HL-60/S4 treated with phorbol 12-myristate 13-acetate at 8.2 ng/mL for 4 days and 3 days (cell line): ENCODE results near the gene LSS.

Experiments
- in situ Hi-C: fragments of 300-500 bp; cut with MboI; formaldehyde crosslinking; loops from 2 replicates; pipeline ENCODE4 v1.15.0; 2022; ENCODE audit warnings: low sequenced_read_pairs

The LSS gene

DNA sequence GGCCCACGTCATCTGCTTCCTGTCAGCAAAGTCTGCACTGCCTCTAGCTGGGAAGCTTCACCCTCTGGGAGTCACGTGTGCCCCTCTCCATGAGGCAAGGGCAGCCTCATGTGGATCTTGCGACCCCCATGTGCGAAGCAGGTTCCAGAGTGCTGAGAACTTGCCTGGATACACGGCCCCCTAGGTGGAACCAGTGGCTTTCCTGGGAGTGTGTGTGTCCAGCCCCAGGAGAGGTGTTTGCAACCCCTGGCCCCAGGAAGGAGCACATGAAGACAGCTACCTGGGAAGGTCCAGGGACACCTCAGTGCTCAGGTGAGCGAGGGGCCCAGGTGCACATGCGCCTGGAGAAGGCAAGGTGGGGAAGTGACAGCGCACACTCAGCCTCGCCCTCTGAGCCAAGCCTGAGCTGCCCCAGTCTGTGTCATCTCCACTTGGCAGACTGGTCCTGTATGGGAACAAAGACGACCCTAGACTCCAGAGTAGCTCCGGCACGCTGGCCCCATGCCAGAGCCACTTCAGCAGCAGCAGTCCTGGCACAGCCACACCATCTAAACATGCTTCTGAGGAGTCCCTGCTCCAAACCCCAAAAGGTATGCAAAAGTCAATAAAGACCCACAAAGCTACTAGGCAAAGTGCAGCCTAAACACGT, 8.9 kb downstream of the LSS start:
- in situ Hi-C loops = no loop called here

DNA sequence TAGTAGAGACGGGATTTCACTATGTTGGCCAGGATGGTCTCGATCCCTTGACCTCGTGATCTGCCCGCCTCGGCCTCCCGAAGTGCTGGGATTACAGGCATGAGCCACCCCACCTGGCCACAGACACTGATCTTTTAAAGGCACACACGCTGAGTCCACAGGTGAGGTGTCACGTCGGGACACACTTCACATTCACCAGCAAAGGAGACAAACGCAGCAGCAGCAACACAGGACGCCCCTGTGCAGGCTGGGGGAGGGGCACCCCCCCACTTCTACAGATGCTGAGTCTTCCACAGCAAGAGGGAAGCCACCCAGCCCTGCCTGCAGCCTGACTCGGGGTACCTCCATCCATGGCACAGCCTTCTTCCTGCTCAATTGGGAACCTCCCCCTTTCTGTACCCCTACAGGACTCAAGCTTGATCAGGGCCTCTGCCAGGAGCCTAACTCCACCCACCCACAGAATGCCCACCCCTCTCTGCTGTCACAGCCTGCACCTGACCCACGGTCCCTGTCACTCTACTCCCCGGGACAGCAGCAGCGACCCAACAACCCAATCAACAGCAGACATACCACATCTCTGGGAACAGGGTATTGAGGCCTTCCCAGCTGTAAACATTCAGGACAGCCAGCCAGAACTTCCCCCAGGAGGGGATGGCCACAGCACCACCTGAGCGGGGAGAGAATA, 9.5 kb downstream of the LSS start:
- in situ Hi-C loops = no loop called here

DNA sequence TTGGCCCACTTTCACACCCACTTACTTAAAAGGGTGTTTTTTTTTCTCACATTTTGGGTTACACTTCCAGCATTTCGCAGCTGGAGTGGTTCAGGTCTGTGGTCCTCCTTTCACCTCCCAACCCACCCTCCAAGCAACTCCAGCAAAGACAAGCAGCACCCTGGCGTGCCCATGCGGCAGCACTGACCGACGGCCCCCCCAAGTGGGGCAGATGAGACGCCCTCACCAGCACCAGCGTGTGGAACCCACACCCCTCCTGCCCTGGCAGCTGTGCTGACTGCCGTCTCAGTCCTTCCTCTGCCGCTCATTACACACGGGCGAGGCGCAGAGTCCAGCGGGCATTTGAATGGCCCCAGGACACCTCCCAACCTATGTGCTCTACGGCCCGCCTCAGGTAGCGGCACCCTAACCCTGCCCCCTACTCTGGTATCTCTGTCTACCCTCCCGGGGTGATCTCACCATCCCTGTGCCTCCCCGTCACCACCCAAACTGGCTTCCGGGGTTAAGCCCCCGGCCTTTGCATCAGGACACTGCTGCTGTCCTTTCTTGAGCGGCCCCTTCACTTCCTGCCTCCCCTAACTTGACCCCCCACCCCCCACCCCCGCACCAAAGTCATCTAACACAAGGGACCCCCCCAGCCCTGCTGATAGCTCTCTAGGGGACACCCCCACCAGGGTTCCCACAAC, 10.9 kb downstream of the LSS start:
- in situ Hi-C loops = no loop called here

DNA sequence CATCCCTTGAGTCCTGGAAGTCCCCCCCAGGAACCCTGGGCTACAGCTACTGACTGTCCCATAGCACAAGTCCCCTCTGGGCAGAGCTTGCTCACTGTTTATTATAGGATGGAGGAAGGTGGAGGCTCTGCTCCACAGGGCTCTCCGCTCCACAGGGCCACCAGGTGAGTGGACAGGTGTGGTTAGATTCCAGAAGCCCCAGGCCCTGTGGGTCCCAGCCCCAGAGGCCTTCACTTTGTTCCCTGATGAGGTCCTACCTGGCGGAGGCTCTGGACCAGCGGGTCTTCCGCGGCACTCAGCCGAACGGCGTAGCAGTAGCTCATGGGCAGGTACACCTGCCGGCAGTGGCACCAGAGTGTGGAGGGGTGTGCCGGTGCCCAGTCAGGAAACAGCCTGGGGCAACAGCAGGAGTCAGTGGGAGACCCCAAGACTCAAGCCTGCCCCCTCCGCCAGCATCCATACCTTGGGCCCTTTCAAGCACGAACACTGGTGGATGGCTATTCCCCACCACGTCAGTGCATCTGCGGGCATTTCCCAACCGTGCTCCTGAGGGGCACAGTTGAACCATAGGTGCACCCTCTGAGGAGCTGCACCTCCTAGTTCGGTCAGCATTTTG, 12.3 kb downstream of the LSS start:
- in situ Hi-C loops = no loop called here

DNA sequence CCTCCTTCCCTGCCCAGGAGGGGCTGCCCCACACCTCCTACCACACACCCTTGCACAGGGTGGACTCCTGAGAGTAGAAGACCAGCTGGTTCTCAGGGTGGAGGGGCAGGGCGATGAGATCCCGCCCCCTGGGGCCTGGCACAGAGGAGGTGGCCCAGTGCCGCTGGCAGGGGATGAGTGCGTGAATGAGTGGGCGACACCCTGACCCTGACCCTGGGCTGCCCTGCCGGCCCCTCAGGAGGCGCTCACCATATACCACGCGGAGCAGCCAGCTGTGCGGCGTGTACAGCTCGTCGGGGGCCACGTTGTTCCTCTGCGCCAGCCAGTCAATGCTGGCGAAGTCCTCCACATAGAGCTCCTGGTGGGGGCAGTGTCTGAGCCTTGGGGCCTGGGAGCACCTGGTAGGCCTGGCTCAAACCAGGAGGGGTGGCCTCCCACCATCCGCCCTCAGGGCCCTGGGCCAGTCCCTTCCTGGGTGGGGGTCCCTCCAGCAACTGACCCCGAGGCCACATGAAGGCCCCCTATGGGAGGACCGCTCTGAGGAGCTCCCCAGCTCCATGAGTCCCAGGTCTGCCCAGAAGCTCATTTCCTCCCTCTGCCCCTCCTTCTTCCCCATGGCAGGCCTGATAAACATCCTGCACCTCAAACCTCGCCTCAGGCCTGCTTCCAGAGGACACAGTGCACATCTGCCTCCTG, 13.0 kb downstream of the LSS start:
- in situ Hi-C loops = no loop called here

DNA sequence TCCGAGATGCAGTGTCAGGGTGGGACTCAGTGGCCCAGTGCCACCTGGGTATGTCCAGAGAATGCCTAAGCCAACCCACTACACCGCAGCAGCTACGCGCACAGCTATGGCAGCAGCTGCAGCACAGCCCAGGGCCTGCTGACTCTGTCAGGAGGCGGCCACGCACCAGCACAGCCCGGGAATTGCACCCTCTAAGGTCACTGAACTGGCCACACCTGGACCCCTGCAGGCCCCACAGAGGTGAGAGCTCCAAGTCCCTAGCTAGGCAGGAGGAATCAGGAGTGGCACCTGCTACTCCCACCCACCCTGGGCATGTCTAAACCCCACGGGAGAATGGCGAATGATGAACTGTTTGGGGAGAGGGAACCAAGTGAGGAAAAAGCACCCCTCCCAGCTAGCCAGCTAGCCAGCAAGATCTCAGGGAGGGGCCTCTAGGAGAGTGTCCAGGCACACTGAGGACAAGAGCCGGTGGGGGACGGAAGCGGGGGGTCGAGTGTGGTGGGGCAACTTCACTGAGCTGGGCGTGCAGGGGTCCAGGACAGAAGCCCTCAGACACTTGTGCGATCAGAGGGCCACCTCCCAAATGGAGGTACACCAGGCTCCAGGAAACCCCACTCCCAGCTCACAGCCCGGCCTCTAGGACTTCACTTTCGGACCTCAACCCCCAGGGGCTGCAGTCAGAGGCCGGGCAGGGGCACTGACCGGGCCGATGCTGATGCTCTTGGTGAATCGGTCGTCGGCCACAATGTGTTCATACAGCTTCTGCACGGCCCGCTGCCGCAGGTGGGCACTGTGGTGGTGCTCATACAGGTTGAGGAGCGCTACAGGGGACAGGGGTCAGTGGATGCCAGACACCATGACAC, 13.9 kb downstream of the LSS start:
- in situ Hi-C loops = no loop called here

DNA sequence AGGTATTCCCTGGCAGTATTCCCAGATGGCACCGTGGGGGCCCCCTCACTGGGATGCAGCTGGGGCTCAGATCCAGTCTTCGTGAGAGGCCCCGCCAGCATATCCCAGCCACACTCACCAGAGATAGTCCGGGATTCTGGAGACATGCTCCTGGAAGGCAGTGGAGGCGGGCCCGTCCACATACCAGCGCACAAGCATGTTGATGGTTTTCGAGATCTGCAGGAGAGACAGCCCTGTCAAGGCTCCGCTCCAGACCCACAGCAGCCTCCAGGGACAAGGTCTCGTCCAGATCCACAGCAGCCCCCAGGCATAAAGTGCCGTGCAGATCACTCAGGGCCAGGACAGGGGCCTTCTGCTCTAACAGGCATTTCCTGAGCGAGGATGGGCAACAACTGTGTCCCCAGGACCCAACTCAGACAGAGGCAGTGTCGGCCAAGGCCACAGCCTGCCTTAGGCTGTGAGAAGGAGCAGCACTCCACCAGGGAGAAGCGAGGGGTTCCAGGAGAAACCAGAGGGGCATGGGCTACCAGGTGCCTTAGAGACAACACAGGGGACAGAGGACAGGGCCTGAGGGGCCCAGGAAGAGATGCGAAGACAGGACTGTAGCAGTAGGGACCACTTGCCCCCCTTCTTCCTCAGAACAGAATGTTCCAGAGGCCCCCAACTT, 14.8 kb downstream of the LSS start:
- in situ Hi-C loops = no loop called here

DNA sequence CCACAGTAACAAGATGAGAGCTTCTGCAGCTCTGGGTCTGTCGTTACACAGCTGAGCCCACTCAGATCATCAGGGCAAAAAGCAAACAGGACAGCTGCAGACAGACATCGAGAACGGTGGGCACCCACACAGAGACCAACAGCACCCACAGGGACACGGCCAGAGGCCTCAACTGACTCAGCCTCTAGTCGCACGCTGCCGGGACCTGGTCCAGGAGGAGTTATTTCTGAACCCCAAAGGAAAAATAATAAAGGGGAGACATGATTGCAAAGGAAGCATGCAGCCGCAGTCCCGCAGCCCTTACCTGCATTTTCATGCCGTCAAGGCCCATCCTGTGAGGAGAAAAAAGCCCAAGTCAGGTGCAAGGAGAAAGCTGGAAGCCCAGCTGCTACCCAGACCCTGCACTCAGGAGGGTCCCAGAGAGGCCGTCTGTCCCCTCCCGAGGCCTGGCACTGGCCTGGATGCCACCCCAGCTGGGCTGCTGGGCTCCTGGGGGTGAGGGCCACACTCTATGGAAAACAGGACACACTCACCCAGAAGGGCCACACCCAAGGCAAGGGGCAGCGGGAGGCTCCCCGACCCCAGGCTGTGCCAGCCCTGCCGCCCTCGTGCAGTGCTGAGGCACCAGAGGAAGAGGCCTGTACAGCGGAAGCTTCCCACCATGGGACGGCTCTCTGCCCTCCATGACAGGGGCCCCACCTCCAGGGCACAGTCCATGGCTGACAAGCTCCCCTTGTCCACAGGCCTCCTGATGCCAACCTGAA, 15.7 kb downstream of the LSS start:
- in situ Hi-C loops = no loop called here

DNA sequence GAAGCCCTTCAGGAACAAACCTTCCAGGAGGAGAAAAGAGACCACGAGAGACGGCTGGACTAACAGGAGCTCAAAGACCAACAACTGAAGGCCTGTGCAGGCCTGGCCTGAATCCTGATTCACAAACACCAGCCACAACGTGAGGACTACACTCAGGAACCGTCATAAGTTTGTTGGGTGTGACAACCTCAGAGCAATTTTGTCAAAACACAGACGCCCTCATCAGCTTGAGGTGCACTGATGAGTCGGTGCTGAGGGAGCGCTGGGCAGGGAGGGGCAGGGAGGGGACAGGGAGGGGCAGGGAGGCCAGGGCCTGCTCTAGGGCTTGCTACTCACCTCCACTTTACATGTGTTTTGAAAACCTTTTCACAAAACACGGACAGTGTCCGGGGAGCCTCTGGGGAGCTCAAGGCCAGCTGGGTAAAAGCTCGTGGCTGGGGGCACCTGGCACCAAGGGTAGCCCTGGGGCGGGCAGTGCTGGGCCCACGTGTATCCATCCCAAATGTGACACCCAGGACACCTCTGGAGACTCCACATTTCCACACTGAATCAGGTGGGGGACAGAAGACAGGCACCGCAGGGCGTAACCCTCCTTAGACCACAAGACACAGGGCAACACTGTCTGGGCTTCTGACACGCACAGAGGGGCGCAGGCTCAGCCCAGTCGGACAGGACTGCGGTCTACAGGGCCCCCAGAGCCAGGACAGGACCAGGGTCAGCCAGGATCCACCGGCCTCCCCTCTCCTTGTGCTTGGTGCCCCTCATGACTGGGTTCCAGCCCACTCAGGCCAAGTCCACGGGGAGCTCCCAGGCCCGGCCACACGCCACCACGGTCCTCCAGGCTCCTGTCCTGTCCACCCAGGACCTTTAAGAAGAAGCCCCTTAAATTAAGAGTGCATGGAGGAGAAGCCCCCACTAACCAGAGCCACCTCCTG, 16.5 kb downstream of the LSS start:
- in situ Hi-C loops = no loop called here

DNA sequence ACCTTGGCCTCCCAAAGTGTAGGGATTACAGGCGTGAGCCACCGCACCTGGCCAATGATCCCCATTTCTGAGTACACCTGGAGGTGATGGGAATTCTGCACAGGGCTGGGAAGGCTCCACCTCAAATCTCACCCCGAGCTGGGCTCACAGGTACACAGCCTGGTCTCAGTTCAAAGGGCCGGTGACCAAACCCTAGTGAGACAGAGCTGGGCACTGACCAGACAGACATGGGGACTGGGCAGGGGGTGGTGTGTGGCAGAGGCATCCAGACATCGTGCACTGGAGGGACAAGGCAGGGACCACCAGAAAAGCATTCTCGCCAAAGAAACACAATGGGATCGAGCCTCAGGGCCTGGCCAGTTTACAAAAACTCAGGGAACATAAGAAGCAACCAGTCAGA, 17.2 kb downstream of the LSS start:
- in situ Hi-C loops = no loop called here

DNA sequence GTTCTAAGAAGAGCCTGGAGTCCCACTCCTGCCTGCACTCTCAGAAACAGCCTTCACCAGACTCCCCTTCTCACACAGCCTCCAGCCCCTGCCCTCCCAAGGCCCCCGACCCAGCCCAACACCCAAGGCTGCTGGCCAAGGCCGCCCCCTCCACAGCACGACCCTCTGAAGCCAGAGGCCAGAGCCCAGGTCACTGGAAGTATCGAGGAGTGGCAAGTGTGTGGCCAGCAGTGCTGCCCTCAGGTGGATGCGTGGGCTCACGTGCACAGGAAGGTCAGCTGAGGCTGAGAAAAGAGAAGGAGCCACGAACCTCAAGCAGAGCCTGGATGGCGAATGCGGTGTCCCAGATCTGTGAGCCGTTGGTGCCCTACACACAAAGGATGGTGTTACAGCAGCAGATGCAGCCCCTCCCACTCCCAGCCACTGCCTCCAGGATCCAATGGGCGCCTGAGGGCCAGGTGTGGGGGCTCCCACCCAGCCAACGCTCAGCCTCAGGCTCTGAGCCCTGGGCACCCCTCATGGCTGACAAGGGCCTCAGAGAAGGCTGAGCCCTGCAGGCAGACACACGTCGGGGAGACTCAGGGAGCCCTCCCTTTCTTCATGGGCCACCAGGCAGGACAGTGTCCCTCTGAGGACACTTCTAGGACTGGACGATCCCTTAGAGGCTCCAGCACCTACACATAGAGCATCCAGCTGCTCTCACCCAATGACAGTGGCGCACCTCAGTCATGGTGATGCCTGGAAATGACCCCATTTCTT, 18.0 kb downstream of the LSS start:
- in situ Hi-C loops = no loop called here

DNA sequence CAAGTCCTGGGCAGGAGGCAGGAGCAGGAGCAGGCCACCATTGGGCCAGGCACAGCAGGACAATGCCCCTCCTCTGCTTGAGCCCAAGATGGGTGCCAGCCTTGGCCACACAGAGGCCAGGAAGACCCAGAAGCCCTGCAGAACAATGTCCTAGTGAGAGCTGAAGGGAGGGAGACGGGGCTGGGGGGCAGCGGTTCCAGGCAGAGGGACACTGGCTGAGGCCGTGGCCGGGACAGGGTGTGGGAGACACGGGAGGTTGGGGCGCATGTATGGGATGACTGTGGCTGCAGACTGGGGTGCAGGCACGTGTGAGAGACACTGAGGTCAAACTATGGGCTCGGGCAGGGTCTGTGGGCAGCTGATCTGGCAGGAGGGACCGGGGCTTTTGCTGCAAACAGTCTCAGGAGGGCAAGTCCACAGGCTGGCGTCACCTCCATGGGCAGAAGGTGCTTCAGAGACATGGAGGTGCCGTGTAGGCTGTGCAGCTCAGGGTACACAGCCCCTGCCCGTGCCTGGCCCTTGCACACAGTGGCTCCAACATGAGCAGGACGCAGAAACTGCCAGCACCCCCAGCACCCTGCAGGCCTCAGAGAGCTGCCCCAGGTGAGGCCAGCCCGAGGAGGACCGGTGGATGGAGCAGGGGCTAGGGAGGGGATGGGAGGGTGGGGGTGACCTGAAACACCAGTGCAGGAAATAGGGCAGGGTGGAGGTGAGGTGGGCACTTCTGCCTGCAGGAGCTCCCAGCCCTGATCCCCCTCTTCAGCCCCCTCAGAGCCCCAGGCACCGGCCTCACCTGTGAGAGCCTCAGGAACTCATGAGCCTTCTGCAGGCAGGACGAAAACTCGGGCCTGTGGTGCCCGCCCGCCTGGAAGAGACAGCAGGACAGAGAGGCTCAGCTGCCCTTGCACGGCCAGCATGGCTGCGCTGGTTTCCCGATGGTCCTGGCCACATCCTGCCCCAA, 19.5 kb downstream of the LSS start:
- in situ Hi-C loops = no loop called here

DNA sequence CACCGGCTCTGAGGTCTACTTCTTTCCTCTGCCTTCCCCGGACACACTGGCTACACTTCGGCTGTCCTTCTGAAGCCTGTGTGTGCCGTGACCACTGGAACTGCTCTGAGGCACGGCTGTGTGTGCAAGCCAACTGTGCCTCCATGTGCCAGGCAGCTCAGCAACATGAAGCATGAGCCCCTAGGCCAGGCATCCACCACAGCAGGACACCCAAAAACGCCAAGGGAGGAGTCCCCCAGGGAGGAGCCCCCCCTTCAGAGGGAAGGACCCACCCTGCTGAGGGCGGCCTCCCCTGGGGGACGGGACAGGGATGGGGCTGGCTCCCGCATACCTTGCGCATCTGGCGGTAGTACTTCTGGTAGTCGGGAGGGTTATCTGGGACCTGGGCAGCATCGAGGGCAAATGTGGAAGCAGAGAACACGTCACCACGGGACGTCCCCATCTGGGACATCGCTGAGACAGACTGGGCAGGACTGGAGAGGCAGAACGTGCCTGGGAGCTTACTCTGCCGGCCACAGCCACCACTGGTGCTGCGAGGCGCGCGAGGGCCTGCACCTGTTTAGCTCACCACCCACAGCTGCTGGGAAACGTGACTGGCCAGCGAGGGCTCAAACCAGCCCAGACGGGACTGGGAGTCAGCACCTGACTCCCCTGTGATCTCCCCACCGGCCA, 20.5 kb downstream of the LSS start:
- in situ Hi-C loops = no loop called here

DNA sequence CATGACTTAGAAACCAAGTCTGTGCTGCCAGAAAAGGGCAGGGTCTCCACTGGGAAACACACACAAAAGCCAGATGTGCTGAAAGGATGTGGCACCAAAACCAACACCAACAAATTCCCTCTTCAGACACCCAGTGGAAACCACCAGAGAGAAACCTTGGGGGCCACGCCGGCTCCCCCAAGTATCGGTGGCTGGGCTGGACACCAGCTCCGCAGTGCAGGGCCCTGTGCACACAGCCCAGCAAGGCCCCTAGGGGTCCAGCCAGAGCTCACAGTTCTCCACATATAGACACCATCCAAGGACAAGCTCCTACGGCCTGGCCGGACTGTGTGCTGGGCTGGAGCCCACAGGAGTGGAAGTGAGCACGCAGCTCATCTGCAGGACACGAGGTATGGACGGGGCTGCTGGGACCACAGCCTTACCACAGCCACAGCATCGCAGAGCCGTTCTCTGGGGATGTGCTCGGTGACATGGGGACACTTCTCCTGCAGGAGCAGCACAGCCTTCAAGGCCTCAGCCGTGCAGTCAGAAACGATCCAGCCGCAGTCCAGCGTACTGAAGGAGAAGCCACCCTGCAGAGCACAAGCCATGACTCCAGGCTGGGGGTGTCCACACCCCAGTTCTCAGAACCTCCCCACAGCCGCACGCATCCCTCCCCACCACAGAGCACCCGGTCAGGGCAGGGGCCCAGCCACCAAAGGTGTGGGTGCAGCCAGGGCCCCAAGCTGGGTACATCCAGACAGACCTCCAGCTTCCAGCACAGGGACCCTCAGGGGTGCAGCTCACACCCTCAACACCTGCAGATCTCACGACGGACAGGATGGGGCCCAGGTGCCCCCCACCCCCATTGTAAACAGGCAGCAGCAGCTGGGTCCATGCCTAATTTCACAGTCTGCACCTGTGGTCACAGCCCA, 21.3 kb downstream of the LSS start:
- in situ Hi-C loops = no loop called here
